ENCODE measurements around the gene PLEKHA8. TPM values are rescaled to one million over a fixed set of nuclear protein-coding genes. Genes with fewer than 3 reads are reported as not detected.

The PLEKHA8 gene
- total and polyA plus RNA-seq, 10 of the 15 experiments (the other 5 are each of a cell fraction or from before 2014, with no cell fraction given), result 1.1 to 13.2 (median 5.7) TPM

DNA sequence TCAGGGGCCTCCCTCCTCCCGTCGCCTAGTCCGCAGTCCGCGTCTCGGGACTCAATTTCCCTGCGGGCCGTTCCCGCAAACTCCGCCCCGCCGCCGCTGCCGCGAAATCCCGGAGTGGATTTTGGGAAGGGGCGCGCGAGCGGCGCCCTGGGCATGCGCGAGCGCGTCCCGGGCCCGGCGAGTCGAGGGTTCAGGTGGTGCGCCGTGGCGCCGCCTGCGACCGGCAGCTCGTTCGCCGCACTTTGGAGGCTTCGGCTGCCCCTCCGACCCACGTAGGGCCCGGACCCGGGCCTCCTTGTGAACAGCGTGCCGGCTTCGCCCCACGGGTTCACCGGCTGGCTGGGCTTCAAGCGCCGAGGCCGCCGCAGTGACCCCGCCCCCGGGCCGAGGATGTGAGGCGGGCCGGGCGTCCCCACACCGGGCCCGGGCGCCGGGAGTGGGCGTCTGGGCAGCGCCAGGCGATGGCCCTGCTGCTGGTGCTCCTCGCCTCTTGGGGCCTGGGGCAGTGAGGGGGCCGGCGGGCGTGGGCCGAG lies at the start of gene PLEKHA8 (continued):
- peak; percentile 62 for TF ChIP-seq MEF2B (IDR thresholded peaks at IDR 0.05; ENCODE audit: partially characterized antibody, poor library complexity, severe bottlenecking)
- no peak for TF ChIP-seq RAD51 (IDR thresholded peaks at IDR 0.05)
- TF ChIP-seq POU2F2 (IDR thresholded peaks at IDR 0.05; ENCODE audit: borderline replicate concordance, low read depth, low read length), result peak; percentile 63; the same call in 1 of the 3 replicates
- 0 out of 2 replicates have a peak, but pooled peaks have one; percentile 31 for TF ChIP-seq TBL1XR1 (IDR thresholded peaks at IDR 0.05; ENCODE audit: low read depth, low read length)
- TF ChIP-seq, protein P1, sequence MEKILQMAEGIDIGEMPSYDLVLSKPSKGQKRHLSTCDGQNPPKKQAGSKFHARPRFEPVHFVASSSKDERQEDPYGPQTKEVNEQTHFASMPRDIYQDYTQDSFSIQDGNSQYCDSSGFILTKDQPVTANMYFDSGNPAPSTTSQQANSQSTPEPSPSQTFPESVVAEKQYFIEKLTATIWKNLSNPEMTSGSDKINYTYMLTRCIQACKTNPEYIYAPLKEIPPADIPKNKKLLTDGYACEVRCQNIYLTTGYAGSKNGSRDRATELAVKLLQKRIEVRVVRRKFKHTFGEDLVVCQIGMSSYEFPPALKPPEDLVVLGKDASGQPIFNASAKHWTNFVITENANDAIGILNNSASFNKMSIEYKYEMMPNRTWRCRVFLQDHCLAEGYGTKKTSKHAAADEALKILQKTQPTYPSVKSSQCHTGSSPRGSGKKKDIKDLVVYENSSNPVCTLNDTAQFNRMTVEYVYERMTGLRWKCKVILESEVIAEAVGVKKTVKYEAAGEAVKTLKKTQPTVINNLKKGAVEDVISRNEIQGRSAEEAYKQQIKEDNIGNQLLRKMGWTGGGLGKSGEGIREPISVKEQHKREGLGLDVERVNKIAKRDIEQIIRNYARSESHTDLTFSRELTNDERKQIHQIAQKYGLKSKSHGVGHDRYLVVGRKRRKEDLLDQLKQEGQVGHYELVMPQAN (conservative IDR thresholded peaks at IDR 0.05), result peak; percentile 79
- no peak for TF ChIP-seq EZH2 (IDR thresholded peaks at IDR 0.05; ENCODE audit: borderline replicate concordance, control insufficient read depth, low read depth, low read length)
- TF ChIP-seq SIN3A (IDR thresholded peaks at IDR 0.05; ENCODE audit: low read depth, low read length), result peak; percentile 81; the same call in 1 of the 2 replicates
- peak in 1 of 2 experiments; percentile 42; a peak in 1 of 4 replicates for TF ChIP-seq EP300 (IDR thresholded peaks at IDR 0.05; ENCODE audit: borderline replicate concordance in 1 of 2, control insufficient read depth in 1 of 2, low read depth in 2 of 2, low read length in 2 of 2)
- TF ChIP-seq, protein P2, sequence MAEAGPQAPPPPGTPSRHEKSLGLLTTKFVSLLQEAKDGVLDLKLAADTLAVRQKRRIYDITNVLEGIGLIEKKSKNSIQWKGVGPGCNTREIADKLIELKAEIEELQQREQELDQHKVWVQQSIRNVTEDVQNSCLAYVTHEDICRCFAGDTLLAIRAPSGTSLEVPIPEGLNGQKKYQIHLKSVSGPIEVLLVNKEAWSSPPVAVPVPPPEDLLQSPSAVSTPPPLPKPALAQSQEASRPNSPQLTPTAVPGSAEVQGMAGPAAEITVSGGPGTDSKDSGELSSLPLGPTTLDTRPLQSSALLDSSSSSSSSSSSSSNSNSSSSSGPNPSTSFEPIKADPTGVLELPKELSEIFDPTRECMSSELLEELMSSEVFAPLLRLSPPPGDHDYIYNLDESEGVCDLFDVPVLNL (IDR thresholded peaks at IDR 0.05; ENCODE audit: low read depth, low read length), result no peak; the same call in 1 of the 2 replicates
- TF ChIP-seq, protein P3, sequence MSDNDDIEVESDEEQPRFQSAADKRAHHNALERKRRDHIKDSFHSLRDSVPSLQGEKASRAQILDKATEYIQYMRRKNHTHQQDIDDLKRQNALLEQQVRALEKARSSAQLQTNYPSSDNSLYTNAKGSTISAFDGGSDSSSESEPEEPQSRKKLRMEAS (IDR thresholded peaks at IDR 0.05; ENCODE audit: low read depth, low read length), result peak; percentile 31; the same call in 1 of the 2 replicates
- peak; percentile 64; the same call in 1 of the 2 replicates for TF ChIP-seq MXI1 (IDR thresholded peaks at IDR 0.05; ENCODE audit: low read depth, low read length)
- TF ChIP-seq PAX5 (IDR thresholded peaks at IDR 0.05; ENCODE audit: borderline replicate concordance, low read depth, low read length), result peak; percentile 22; the same call in 1 of the 2 replicates
- TF ChIP-seq IKZF1 (conservative IDR thresholded peaks at IDR 0.05), result peak; percentile 97
- TF ChIP-seq YY1 (IDR thresholded peaks at IDR 0.05; ENCODE audit: low read depth, low read length), result peak; percentile 86
- TF ChIP-seq TCF12 (IDR thresholded peaks at IDR 0.05; ENCODE audit: low read depth, low read length), result 0 out of 2 replicates have a peak, but pooled peaks have one; percentile 2
- 0 out of 2 replicates have a peak, but pooled peaks have one; percentile 64 for TF ChIP-seq STAT1 (conservative IDR thresholded peaks at IDR 0.05)
- TF ChIP-seq, protein P4, sequence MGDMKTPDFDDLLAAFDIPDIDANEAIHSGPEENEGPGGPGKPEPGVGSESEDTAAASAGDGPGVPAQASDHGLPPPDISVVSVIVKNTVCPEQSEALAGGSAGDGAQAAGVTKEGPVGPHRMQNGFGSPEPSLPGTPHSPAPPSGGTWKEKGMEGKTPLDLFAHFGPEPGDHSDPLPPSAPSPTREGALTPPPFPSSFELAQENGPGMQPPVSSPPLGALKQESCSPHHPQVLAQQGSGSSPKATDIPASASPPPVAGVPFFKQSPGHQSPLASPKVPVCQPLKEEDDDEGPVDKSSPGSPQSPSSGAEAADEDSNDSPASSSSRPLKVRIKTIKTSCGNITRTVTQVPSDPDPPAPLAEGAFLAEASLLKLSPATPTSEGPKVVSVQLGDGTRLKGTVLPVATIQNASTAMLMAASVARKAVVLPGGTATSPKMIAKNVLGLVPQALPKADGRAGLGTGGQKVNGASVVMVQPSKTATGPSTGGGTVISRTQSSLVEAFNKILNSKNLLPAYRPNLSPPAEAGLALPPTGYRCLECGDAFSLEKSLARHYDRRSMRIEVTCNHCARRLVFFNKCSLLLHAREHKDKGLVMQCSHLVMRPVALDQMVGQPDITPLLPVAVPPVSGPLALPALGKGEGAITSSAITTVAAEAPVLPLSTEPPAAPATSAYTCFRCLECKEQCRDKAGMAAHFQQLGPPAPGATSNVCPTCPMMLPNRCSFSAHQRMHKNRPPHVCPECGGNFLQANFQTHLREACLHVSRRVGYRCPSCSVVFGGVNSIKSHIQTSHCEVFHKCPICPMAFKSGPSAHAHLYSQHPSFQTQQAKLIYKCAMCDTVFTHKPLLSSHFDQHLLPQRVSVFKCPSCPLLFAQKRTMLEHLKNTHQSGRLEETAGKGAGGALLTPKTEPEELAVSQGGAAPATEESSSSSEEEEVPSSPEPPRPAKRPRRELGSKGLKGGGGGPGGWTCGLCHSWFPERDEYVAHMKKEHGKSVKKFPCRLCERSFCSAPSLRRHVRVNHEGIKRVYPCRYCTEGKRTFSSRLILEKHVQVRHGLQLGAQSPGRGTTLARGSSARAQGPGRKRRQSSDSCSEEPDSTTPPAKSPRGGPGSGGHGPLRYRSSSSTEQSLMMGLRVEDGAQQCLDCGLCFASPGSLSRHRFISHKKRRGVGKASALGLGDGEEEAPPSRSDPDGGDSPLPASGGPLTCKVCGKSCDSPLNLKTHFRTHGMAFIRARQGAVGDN (IDR thresholded peaks at IDR 0.05), result peak; percentile 81
- peak; percentile 84; the same call in 1 of the 2 replicates for TF ChIP-seq SMARCA5 (IDR thresholded peaks at IDR 0.05)
- TF ChIP-seq ZNF24 (IDR thresholded peaks at IDR 0.05), result peak; percentile 65
- peak; percentile 73 for TF ChIP-seq POLR2A (IDR thresholded peaks at IDR 0.05; ENCODE audit: low read depth, low read length)
- 0 out of 2 replicates have a peak, but pooled peaks have one; percentile 32 for TF ChIP-seq POLR2AphosphoS2 (IDR thresholded peaks at IDR 0.05; ENCODE audit: low read depth, low read length)
- TF ChIP-seq SP1 (IDR thresholded peaks at IDR 0.05; ENCODE audit: low read depth, low read length), result peak; percentile 99
- 0 out of 2 replicates have a peak, but pooled peaks have one; percentile 35 for TF ChIP-seq ASH2L (IDR thresholded peaks at IDR 0.05; ENCODE audit: borderline replicate concordance, low read depth)
- 0 out of 2 replicates have a peak, but pooled peaks have one; percentile 51 for TF ChIP-seq MEF2A (IDR thresholded peaks at IDR 0.05; ENCODE audit: insufficient read depth, low read depth, low read length)
